Fibroblast of lung (primary cell): ENCODE data around the gene ATP6V0D1. TPM values are rescaled to one million over a fixed set of nuclear protein-coding genes. Genes with fewer than 3 reads are reported as not detected.

Experiments
- DNase-seq, 2 donors: peaks; one replicate each; pipeline versions ENCODE4 v3.0.0 to v3.0.0-alpha.2; 2010; ENCODE audit warnings: low read depth in 2 of 2
- H2AFZ ChIP-seq: 2 replicates; pipeline ENCODE4 v1.5.1; 2012; ENCODE audit warnings: low read length, control low read depth, inconsistent platforms
- H3K27ac ChIP-seq: 2 replicates; pipeline ENCODE4 v1.5.1; 2011; ENCODE audit warnings: low read length, control low read depth; ENCODE audit not compliant: insufficient read depth
- H3K27me3 ChIP-seq: 2 replicates; pipeline ENCODE4 v1.5.1; 2011; ENCODE audit warnings: mild to moderate bottlenecking, low read length; ENCODE audit not compliant: control insufficient read depth, insufficient read depth
- H3K36me3 ChIP-seq: 2 replicates; pipeline ENCODE4 v1.5.1; 2011; ENCODE audit warnings: low read length; ENCODE audit not compliant: control insufficient read depth, insufficient read depth
- H3K4me1 ChIP-seq: 2 replicates; pipeline ENCODE4 v1.5.1; 2011; ENCODE audit warnings: low read length; ENCODE audit not compliant: control insufficient read depth, insufficient read depth; ENCODE audit errors: extremely low read depth
- H3K4me2 ChIP-seq: 2 replicates; pipeline ENCODE4 v1.5.1; 2011; ENCODE audit warnings: low read length, control low read depth; ENCODE audit not compliant: insufficient read depth; ENCODE audit errors: extremely low read depth
- H3K4me3 ChIP-seq, 4 experiments: fragments of 200-600 bp in 1 of 4; sonication (generic) in 1 of 4; replicated peaks in 1 of 4; 2 replicates each; pipeline ENCODE4 v1.5.1; 2011 to 2016; ENCODE audit warnings: low read length in 4 of 4, low read depth in 3 of 4, mild to moderate bottlenecking in 3 of 4, control low read depth in 2 of 4, inconsistent platforms in 1 of 4, mixed read lengths in 1 of 4; ENCODE audit not compliant: insufficient read depth in 1 of 4; ENCODE audit errors: control extremely low read depth in 1 of 4
- H3K79me2 ChIP-seq: 2 replicates; pipeline ENCODE4 v1.5.1; 2012; ENCODE audit warnings: mild to moderate bottlenecking, low read length, inconsistent platforms; ENCODE audit not compliant: control insufficient read depth, insufficient read depth
- H3K9ac ChIP-seq: 2 replicates; pipeline ENCODE4 v1.5.1; 2011; ENCODE audit warnings: mild to moderate bottlenecking, low read length, control low read depth; ENCODE audit not compliant: insufficient read depth
- H3K9me3 ChIP-seq: 2 replicates; pipeline ENCODE4 v1.5.1; 2012; ENCODE audit warnings: low read depth, low read length; ENCODE audit not compliant: control insufficient read depth, insufficient read depth
- H4K20me1 ChIP-seq: 2 replicates; pipeline ENCODE4 v1.5.1; 2011; ENCODE audit warnings: low read length; ENCODE audit not compliant: control insufficient read depth, insufficient read depth; ENCODE audit errors: extremely low read depth
- EZH2 ChIP-seq: IDR thresholded peaks from 2 replicates; pipeline ENCODE4 v1.5.1; 2012; ENCODE audit warnings: low read length, control low read depth, mild to moderate bottlenecking; ENCODE audit errors: missing control alignments
- polyA plus RNA-seq, 2 donors: library from polyadenylated mRNA; depleted of rRNA in 1 of 2; stranded (reverse) in 1 of 2; unstranded in 1 of 2; fragments of >200 nt; gene quantifications; 2 replicates each; pipeline ENCODE4 v1.2.1, GENCODE V29; 2011 to 2012; ENCODE audit warnings: missing spikeins in 1 of 2
- total RNA-seq: library from RNA; depleted of rRNA; stranded (reverse); fragments of >200 nt; gene quantifications from 2 replicates; pipeline ENCODE4 v1.2.1, GENCODE V29; 2014
- TF ChIP-seq, protein P1 (sequence below), 2 donors: IDR thresholded peaks in 1 of 2; conservative IDR thresholded peaks in 1 of 2; 1 replicate in 1 of 2; 2 replicates in 1 of 2; pipeline ENCODE4 v1.5.1; 2011 to 2012; ENCODE audit warnings: low read length in 2 of 2, control low read depth in 1 of 2, inconsistent platforms in 1 of 2, low read depth in 1 of 2, mild to moderate bottlenecking in 1 of 2

Gene ATP6V0D1
- total and polyA plus RNA-seq, 2 donors (not counting 1 experiment from before 2014, with no cell fraction given): 91.2 to 183 TPM

DNA sequence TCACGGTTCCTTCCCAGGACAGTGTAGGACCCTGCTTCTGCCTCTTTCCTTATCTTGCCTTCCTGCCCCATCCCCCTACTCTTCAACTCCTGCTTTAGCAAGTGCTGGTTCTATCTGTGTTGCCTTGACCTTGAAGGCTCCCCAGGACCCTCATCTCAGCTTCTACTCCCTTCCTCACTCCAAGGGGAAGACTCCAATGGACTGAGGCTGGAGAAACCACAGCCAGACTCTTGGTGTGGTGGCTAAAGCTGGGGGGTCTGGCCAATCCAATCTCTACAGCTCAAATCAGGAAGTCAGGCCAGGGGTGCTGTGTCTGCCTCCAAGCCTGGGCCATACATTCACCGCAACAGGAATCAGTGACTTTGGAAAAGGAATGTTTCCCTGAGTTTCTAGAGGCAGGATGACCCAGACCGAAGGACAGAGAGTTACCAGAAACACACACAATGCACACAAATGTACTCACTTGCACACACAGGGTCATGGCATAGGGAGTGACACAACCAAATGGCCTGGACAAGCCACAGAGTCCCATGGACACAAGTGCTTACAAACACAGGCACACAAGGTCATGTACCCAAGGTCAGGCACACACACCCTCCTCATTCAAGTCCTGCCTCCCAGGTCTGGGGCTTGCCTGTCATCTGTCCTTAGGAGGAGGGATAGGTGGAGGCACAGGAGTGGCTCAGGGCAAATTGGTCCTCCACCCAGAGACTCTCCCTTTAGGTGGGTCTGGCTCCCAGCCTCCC, 51.7 kb downstream of the ATP6V0D1 start:
- DNase-seq: no peak
- no peak overlapping the region for H3K4me3 ChIP-seq
- H3K36me3 ChIP-seq: no peaks in the 10 kb centered on the region
- no peak overlapping the region for H3K9ac ChIP-seq
- no peak overlapping the region for H3K4me2 ChIP-seq
- H3K27ac ChIP-seq: no peak overlapping the region
- peaks cover 33% of the 10 kb centered on the region for H3K27me3 ChIP-seq
- H3K9me3 ChIP-seq: no peaks in the 10 kb centered on the region
- TF ChIP-seq, protein P1, sequence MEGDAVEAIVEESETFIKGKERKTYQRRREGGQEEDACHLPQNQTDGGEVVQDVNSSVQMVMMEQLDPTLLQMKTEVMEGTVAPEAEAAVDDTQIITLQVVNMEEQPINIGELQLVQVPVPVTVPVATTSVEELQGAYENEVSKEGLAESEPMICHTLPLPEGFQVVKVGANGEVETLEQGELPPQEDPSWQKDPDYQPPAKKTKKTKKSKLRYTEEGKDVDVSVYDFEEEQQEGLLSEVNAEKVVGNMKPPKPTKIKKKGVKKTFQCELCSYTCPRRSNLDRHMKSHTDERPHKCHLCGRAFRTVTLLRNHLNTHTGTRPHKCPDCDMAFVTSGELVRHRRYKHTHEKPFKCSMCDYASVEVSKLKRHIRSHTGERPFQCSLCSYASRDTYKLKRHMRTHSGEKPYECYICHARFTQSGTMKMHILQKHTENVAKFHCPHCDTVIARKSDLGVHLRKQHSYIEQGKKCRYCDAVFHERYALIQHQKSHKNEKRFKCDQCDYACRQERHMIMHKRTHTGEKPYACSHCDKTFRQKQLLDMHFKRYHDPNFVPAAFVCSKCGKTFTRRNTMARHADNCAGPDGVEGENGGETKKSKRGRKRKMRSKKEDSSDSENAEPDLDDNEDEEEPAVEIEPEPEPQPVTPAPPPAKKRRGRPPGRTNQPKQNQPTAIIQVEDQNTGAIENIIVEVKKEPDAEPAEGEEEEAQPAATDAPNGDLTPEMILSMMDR (conservative IDR thresholded peaks at IDR 0.05 in 1 of 2, IDR thresholded peaks at IDR 0.05 in 1 of 2; ENCODE audit: low read depth in 1 of 2, low read length in 2 of 2): no peak
- no peak for TF ChIP-seq EZH2
- no peaks in the 10 kb centered on the region for H3K79me2 ChIP-seq
- no peaks in the 10 kb centered on the region for H4K20me1 ChIP-seq
- no peak overlapping the region for H2AFZ ChIP-seq
- peaks cover 5% of the 10 kb centered on the region for H3K4me1 ChIP-seq

GRCh38 chr16:67428146-67428731, 52.7 kb downstream of the ATP6V0D1 start:
- H2AFZ ChIP-seq: no peak overlapping the region
- H3K4me2 ChIP-seq: no peak overlapping the region
- H4K20me1 ChIP-seq: no peaks in the 10 kb centered on the region
- peak; percentile 27 to 60 for DNase-seq
- H3K4me1 ChIP-seq: peaks cover 5% of the 10 kb centered on the region
- no peak for TF ChIP-seq EZH2
- TF ChIP-seq, protein P1 (conservative IDR thresholded peaks at IDR 0.05 in 1 of 2, IDR thresholded peaks at IDR 0.05 in 1 of 2; ENCODE audit: low read depth in 1 of 2, low read length in 2 of 2): peak; percentile 93 to 94
- no peaks in the 10 kb centered on the region for H3K79me2 ChIP-seq
- H3K9ac ChIP-seq: no peak overlapping the region
- no peak overlapping the region for H3K4me3 ChIP-seq
- peaks cover 34% of the 10 kb centered on the region for H3K27me3 ChIP-seq
- no peaks in the 10 kb centered on the region for H3K9me3 ChIP-seq
- no peak overlapping the region for H3K27ac ChIP-seq
- no peaks in the 10 kb centered on the region for H3K36me3 ChIP-seq

GRCh38 chr16:67426950-67427349, 54.0 kb downstream of the ATP6V0D1 start:
- no peaks in the 10 kb centered on the region for H4K20me1 ChIP-seq
- H3K4me2 ChIP-seq: no peak overlapping the region
- peaks cover 5% of the 10 kb centered on the region for H3K4me1 ChIP-seq
- H3K9me3 ChIP-seq: no peaks in the 10 kb centered on the region
- H3K4me3 ChIP-seq: no peak overlapping the region
- DNase-seq: no peak
- TF ChIP-seq, protein P1 (conservative IDR thresholded peaks at IDR 0.05 in 1 of 2, IDR thresholded peaks at IDR 0.05 in 1 of 2; ENCODE audit: low read depth in 1 of 2, low read length in 2 of 2): no peak
- no peak for TF ChIP-seq EZH2
- no peaks in the 10 kb centered on the region for H3K36me3 ChIP-seq
- no peak overlapping the region for H3K9ac ChIP-seq
- no peaks in the 10 kb centered on the region for H3K79me2 ChIP-seq
- peaks cover 34% of the 10 kb centered on the region for H3K27me3 ChIP-seq
- H3K27ac ChIP-seq: no peak overlapping the region
- no peak overlapping the region for H2AFZ ChIP-seq
